Activated T-cell treated with anti-CD3 and anti-CD28 coated beads, Interleukin-2, amount 50 U/mL, for 72 hours (primary cell): ENCODE results near the gene FAAP20. TPM values are rescaled to one million over a fixed set of nuclear protein-coding genes. Genes with fewer than 3 reads are reported as not detected.

Experiments used
- ATAC-seq, 2 donors: fragments of 150-1000 bp; cut with Tn5 transposase; replicated peaks in 1 of 2; 2 replicates each; pipeline ENCODE4 v1.10.0; 2021; ENCODE audit warnings: moderate library complexity in 2 of 2, mild to moderate bottlenecking in 1 of 2
- DNase-seq, 2 donors: peaks; one replicate each; pipeline ENCODE4 v3.0.0; 2021 to 2022; ENCODE audit warnings: mixed read lengths in 1 of 2
- H3K27ac Mint-ChIP-seq: one replicate; pipeline ENCODE4 v1.8.0; 2022; ENCODE audit warnings: mild to moderate bottlenecking, moderate library complexity, mixed read lengths
- H3K27me3 Mint-ChIP-seq: one replicate; pipeline ENCODE4 v1.8.0; 2022; ENCODE audit warnings: low read depth, mixed read lengths
- H3K36me3 Mint-ChIP-seq, 2 donors: one replicate each; pipeline ENCODE4 v1.8.0; 2022; ENCODE audit warnings: mixed read lengths in 2 of 2, mild to moderate bottlenecking in 1 of 2; ENCODE audit not compliant: insufficient read depth in 2 of 2
- H3K4me1 Mint-ChIP-seq: one replicate; pipeline ENCODE4 v1.8.0; 2022; ENCODE audit warnings: low read depth, mixed read lengths
- H3K4me3 Mint-ChIP-seq, 2 donors: one replicate each; pipeline ENCODE4 v1.8.0; 2022; ENCODE audit warnings: mild to moderate bottlenecking in 2 of 2, mixed read lengths in 2 of 2, moderate library complexity in 2 of 2
- H3K9me3 Mint-ChIP-seq, 2 donors: one replicate each; pipeline ENCODE4 v1.8.0; 2022; ENCODE audit warnings: mixed read lengths in 2 of 2
- total RNA-seq, 2 donors: library from RNA; stranded (reverse); gene quantifications; one replicate each; pipeline ENCODE4 v1.2.3, GENCODE V29; 2022

Gene FAAP20
- total RNA-seq, 2 donors from 2014 or later = 74.6 to 80.4 TPM

DNA sequence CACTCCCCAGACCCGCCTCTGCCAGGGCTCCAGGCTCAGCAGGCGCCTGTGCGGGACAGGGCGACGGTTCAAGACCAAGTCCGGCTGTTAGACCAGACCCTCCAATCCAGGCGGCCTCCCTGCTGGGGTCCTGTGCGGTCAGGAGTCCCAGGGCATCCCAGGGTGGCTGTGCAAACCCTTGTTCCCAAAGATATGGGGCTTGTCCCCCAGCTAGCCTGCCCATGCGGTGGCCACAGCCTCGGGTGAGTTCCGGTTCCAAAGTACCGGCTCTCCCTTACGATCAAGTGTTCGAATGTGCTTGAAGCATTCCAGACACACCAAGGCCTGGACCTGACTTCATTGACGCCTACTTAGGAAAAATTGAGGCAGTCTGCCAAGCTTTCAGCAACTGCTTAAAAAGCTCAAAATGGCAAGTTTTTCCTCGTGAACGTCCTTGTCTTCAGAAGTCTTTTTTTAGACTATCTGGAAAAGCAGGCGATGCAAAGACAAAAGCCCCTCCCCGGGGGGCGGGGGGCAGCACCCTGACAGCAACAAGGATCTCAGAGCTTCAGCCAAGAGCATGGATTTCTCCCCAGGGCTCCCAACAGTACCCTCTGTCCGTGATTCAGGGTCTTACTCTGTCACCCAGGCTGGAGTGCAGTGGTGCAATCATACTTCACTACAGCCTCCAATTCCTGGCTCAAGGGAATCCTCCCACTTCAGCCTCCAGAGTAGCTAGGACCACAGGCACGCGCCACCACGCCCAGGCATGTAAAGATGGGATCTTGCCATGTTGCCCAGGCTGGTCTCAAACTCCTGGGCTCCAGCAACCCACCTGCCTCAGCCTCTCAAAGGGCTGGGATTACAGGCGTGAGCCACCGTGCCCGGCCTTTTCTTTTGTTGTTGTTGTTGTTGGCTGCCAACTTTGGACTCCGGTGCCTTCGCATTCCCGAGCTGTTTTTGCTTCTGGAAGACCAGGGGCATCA is 2.3 kb downstream of the FAAP20 start:
- DNase-seq (no peak), ATAC-seq (no peak)
- Mint-ChIP-seq H3K27ac (no peak overlapping the region), H3K9me3 (no peaks in the 10 kb centered on the region), H3K4me1 (peaks cover 13% of the 10 kb centered on the region), H3K36me3 (no peaks in the 10 kb centered on the region), H3K27me3 (no peaks in the 10 kb centered on the region), H3K4me3 (peak overlapping the region in 1 of 2 donors; percentile 87)

DNA sequence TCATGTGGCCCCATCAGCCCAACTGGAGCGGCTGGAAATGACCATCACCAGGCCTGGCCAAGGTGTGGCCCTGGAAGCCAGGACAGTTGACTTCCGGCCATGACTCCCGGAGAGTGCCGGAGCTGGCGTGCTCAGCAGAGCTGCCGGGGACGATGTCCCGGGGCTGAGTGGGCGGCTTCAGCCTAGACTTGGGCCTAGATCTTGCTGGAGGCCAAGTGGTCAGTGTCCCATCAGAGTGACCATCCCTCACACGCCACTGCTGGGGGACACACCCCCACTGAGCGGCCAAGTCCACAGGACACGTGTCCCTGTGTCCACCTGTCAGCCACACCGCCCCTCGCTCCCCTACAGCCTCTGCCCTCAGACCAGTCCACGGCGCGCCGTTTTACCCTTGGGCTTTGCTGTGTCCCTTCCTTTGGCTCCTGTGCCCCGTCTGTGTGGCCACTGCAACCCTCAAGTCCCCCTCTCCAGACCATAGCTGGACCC is 4.0 kb downstream of the FAAP20 start:
- H3K27me3 Mint-ChIP-seq = no peaks in the 10 kb centered on the region
- ATAC-seq (no peak), DNase-seq (no peak)
- no peaks in the 10 kb centered on the region for H3K9me3 Mint-ChIP-seq
- peaks cover 13% of the 10 kb centered on the region for H3K4me1 Mint-ChIP-seq
- peak overlapping the region; percentile 16 to 36 for H3K4me3 Mint-ChIP-seq
- H3K27ac Mint-ChIP-seq = no peak overlapping the region
- no peaks in the 10 kb centered on the region for H3K36me3 Mint-ChIP-seq

DNA sequence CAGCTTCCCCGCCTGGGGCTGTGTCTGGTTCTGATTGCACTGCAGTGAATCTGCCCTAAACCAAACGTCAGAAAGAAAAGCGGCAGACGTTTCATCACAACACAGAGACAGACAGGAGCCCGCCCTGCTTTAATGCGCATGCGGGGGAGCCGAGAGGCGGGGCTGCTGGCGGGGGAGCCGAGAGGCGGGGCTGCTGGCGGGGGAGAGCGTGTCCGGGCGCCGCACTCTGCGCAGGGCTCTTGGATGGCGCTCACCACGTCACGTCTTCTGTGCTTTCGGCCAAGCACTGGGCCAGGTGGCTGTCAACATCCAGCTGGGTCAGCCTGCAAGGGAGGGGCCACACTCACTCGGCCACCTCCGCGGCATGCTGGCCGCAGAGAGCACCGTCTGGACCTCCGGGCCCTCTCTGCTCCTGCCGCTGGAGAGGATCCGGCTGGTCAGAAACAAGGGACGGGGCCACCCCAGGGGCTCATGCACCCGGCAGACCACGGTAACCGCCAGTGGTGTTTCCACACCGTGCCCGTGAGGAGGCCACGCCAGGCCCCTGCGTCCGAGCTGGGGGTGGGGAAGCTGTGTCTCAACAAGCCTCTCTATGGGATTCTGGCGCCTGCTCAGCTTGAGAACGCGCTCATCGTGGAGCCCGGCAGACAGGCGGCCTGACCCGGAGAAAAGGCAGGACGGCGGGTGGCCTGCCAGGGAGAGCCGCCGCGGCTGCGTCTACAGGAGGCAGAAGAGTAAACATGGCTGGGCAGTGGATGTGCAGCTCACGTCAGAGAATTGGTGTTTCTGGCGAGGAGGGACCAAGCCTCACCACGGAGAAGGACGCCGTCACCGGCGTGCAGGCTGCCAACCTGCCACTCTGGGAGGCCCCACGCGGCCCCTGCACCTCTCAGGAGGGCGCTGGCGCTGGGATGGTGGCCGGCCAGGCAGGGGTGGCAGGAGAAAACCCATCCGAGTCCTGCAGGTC is 4.8 kb downstream of the FAAP20 start:
- Mint-ChIP-seq H3K4me3 (peak overlapping the region; percentile 67 to 80), H3K27me3 (no peaks in the 10 kb centered on the region), H3K27ac (peak overlapping the region; percentile 54), H3K4me1 (peaks cover 13% of the 10 kb centered on the region), H3K9me3 (no peaks in the 10 kb centered on the region), H3K36me3 (no peaks in the 10 kb centered on the region)
- ATAC-seq = peak; percentile 84 to 92
- DNase-seq = peak; percentile 79 to 90

DNA sequence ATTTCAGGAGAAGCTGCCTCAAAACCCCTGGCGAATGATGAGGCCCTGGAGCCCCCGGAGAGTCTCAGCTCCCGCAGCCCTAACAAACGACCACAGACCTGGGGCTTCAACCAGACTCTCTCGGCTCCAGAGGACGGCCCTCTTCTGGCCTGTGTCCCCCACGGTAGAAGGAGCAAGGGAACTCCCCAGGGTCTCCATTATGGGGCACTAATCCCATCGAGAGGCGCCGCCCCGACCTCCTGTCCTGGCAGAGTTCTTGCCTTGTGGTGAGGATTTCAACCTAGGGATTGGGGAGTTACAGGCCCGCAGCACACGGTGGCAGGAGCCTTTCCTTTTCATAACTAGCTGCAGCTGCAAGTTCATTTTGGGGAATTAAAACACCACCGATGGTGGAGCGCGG is 6.2 kb downstream of the FAAP20 start:
- Mint-ChIP-seq H3K27me3 (no peaks in the 10 kb centered on the region), H3K36me3 (no peaks in the 10 kb centered on the region), H3K9me3 (no peaks in the 10 kb centered on the region), H3K4me1 (peaks cover 13% of the 10 kb centered on the region), H3K4me3 (peak overlapping the region in 1 of 2 donors; percentile 22), H3K27ac (no peak overlapping the region)
- DNase-seq = no peak
- no peak for ATAC-seq

DNA sequence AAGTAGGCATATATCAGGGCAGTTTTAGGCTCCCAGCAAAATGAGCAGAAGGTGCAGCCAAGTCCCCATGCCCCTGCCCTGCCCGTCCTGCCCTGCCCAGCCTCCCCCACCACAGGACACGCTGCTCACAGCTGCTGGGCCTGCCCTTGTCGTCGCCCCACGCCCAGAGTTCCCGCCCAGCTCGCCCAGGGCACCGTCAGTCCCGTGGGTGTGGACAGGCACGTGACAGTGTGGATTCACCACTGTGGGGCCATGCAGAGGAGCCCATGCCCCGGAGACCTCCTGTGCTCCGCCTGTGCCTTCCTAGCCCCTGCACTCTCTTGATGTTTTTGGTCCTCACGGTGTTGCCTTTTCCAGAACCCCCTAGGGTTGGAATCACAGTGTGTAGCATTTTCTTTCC is 7.0 kb downstream of the FAAP20 start:
- Mint-ChIP-seq H3K36me3 (no peaks in the 10 kb centered on the region), H3K9me3 (no peaks in the 10 kb centered on the region), H3K27ac (no peak overlapping the region), H3K27me3 (no peaks in the 10 kb centered on the region), H3K4me3 (no peak overlapping the region), H3K4me1 (peaks cover 13% of the 10 kb centered on the region)
- DNase-seq (no peak), ATAC-seq (no peak)

DNA sequence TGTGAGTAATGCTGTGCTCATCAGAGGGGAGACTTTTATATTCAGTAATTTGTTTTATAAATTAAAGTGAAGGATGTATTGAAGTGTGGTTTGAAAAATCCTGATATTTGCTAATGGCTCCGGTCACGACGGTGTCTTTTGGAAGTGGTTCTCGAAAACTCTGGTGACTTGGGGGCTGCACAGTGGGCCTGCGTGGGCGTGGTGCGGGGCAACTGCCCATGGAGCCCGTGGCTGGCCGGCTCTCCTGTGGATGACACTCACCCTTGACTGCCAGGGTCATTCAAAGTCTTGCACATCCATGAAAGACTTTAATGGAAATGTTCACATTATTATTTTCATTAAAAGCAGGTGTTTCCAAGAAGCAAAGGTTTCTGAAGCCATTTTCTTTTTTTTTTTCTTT is 7.7 kb downstream of the FAAP20 start:
- peaks cover 12% of the 10 kb centered on the region for H3K4me1 Mint-ChIP-seq
- no peak overlapping the region for H3K4me3 Mint-ChIP-seq
- H3K27me3 Mint-ChIP-seq = no peaks in the 10 kb centered on the region
- no peak for ATAC-seq
- no peaks in the 10 kb centered on the region for H3K36me3 Mint-ChIP-seq
- no peaks in the 10 kb centered on the region for H3K9me3 Mint-ChIP-seq
- no peak overlapping the region for H3K27ac Mint-ChIP-seq
- DNase-seq = no peak

DNA sequence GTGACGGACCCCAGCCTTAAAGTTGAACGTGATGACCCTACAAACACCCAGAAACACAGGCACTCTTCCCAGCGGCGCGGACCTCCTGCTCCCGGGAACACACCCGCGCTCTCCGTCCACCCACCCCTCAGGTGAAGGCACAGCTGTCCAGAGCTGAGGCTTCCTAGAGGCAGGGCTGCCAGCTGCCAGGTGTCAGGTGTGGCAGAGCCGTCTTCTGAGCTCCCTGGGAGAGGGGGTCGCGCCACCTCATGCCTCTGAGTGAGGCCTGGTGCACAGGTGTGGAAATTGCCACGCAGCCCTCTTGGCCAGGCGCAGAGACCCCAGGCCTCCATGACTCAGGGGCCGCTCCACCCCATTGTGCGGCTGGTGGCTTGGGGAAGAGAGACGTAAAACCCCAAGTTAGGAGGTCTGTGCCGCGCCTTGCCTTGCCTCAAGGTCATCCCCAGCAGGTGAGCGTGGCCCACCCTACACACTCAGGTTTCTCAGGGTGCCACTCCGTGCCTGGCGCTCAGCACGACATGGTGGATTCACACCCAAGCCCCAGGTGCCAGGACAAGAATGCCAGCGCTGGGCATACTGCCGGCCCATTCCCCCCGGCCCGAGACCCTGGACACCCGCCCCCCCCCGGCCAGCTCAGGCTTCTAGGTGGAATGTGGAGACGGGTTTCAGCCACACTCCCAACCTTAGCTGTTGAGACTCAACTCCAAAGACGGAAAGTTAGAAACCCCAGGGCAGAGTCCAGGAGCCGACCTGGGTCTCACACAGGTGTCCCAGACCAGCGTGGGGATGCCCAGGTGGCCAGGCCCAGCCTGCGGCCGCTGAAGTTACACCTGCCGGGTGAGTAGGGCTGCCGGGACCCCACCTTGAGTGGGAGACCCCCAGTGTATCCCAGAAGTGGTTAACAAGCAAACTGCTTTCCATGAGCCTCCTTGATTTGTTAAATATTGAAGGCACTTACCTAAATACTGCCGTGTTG is 8.4 kb downstream of the FAAP20 start:
- Mint-ChIP-seq H3K4me3 (no peak overlapping the region), H3K27ac (no peak overlapping the region), H3K36me3 (no peaks in the 10 kb centered on the region), H3K4me1 (peaks cover 7% of the 10 kb centered on the region), H3K9me3 (no peaks in the 10 kb centered on the region), H3K27me3 (no peaks in the 10 kb centered on the region)
- DNase-seq = no peak
- no peak for ATAC-seq

DNA sequence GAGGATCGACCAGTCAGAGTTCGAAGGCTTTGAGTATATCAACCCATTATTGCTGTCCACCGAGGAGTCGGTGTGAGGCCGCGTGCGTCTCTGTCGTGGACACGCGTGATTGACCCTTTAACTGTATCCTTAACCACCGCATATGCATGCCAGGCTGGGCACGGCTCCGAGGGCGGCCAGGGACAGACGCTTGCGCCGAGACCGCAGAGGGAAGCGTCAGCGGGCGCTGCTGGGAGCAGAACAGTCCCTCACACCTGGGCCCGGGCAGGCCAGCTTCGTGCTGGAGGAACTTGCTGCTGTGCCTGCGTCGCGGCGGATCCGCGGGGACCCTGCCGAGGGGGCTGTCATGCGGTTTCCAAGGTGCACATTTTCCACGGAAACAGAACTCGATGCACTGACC is 9.6 kb downstream of the FAAP20 start:
- ATAC-seq (no peak), DNase-seq (no peak)
- Mint-ChIP-seq H3K9me3 (no peaks in the 10 kb centered on the region), H3K4me3 (no peak overlapping the region), H3K27me3 (no peaks in the 10 kb centered on the region), H3K27ac (no peak overlapping the region), H3K36me3 (no peaks in the 10 kb centered on the region), H3K4me1 (no peaks in the 10 kb centered on the region)

DNA sequence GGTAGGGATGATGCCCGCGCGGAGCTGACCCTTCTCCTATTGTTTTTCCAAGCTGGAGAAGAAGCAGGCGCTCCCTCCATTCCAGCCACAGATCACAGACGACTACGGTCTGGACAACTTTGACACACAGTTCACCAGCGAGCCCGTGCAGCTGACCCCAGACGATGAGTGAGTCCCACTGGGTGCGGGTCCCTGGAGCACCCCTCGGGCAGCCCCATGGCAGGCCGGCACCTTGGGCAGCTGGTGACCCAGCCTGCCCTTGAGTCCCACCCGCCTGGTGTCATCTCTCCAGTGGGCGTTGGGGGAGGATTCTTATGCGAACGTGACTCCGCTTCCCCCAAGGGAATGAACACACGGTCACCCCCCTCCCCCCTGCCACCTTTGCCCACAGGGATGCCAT is 10.0 kb downstream of the FAAP20 start:
- Mint-ChIP-seq H3K27ac (no peak overlapping the region), H3K27me3 (no peaks in the 10 kb centered on the region), H3K9me3 (no peaks in the 10 kb centered on the region), H3K4me3 (no peak overlapping the region), H3K36me3 (no peaks in the 10 kb centered on the region), H3K4me1 (no peaks in the 10 kb centered on the region)
- no peak for DNase-seq
- no peak for ATAC-seq

DNA sequence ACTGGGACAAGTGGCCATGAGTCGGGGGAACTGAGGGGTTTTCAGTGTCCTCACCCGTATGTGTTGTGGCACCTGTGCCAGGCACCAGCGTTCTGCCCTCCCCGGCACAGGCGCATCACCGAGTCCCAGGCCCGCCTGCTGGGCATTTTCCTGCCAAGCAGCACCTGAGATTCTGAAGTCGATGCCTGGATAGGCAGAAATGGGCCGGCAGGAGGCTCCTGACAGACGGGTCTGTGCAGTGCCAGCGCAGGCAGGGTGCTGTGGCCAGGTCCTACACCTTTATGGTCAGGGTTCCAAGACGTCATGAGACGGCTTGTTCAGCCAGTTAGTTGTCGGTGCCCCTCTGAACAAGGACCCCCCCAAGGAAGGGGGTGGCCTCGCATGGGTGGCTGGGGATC is 10.6 kb downstream of the FAAP20 start:
- no peak for ATAC-seq
- H3K36me3 Mint-ChIP-seq = no peaks in the 10 kb centered on the region
- no peak overlapping the region for H3K4me3 Mint-ChIP-seq
- H3K27me3 Mint-ChIP-seq = no peaks in the 10 kb centered on the region
- no peak for DNase-seq
- no peaks in the 10 kb centered on the region for H3K9me3 Mint-ChIP-seq
- no peaks in the 10 kb centered on the region for H3K4me1 Mint-ChIP-seq
- no peak overlapping the region for H3K27ac Mint-ChIP-seq

DNA sequence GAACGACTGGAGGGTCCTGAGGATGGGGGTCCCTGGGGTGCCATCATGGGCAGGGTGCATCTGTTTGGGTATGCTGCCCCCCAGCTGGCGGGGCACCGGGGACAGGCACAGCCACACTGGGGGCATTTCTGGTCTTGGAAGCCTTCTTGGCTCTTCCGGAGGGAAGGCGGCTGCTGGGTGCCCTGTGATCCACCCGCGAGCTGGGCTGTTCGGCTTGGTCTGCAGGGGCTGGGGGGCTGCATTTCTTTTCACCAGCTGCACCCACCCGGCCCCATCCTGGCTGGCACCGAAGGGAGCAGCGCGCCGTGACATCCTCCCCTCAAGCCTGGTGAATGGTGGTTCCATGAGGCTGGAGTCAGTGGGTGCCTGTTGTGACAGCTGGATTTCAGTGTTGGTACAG is 12.2 kb downstream of the FAAP20 start:
- H3K4me1 Mint-ChIP-seq = no peaks in the 10 kb centered on the region
- DNase-seq (no peak), ATAC-seq (no peak)
- no peaks in the 10 kb centered on the region for H3K27me3 Mint-ChIP-seq
- H3K4me3 Mint-ChIP-seq = no peak overlapping the region
- no peaks in the 10 kb centered on the region for H3K9me3 Mint-ChIP-seq
- H3K27ac Mint-ChIP-seq = no peak overlapping the region
- H3K36me3 Mint-ChIP-seq = no peaks in the 10 kb centered on the region

DNA sequence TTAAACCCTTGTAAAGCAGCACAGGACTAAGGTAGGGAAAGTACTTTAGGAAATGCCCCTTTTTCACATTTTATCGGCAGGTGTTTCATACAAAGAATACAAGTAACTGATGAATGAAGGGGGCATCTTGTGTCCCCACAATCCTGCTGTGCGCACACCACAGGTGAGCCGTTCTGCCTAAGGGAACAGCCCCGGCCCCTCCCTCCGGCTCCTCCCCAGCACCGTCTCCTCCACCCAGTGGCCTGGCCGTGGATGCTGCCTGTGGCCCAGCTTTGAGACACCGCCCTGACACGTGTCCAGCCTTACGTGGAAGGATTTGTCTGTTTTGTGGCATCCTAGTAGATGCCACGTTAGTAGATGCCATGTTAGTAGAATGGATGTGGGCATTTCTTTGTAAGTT is 12.8 kb downstream of the FAAP20 start:
- DNase-seq = no peak
- no peaks in the 10 kb centered on the region for H3K27me3 Mint-ChIP-seq
- ATAC-seq = no peak

More for the DNA sequence above, 12.8 kb downstream of the FAAP20 start:
- Mint-ChIP-seq H3K36me3 (no peaks in the 10 kb centered on the region), H3K4me3 (no peak overlapping the region), H3K4me1 (no peaks in the 10 kb centered on the region), H3K9me3 (no peaks in the 10 kb centered on the region), H3K27ac (no peak overlapping the region)
